ENCODE data around the gene NES. TPM values are rescaled to one million over a fixed set of nuclear protein-coding genes. Genes with fewer than 3 reads are reported as not detected.

NES gene
- total RNA-seq, 2 experiments from 2014 or later, result not detected

DNA sequence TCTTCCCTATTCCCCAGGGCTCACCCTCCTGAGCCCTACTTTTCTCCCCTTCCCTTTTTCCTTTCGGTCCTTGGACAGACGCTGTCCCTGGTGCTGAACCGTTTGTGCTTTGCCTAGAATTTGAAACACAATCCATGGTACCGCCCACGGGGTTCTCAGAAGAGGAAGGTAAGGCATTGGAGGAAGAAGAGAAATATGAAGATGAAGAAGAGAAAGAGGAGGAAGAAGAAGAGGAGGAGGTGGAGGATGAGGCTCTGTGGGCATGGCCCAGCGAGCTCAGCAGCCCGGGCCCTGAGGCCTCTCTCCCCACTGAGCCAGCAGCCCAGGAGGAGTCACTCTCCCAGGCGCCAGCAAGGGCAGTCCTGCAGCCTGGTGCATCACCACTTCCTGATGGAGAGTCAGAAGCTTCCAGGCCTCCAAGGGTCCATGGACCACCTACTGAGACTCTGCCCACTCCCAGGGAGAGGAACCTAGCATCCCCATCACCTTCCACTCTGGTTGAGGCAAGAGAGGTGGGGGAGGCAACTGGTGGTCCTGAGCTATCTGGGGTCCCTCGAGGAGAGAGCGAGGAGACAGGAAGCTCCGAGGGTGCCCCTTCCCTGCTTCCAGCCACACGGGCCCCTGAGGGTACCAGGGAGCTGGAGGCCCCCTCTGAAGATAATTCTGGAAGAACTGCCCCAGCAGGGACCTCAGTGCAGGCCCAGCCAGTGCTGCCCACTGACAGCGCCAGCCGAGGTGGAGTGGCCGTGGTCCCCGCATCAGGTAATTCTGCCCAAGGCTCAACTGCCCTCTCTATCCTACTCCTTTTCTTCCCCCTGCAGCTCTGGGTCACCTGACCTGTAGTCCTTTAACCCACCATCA is 24.8 kb downstream of the NES start:
- no peak overlapping the region for H3K27ac Mint-ChIP-seq
- ChIA-PET POLR2A (interaction anchor here (1.2 to 2.1 kb wide), 2 partner anchors 9 to 10 kb away, joined by 3 to 9 read pairs; no protein-coding TSS in a partner anchor), CTCF (interaction anchor here (0.9 to 2.4 kb wide), 6 partner anchors 10 to 36 kb away, joined by 4 to 11 read pairs (median 5); partner anchors contain the start of genes BCAN and HAPLN2)
- peaks cover 9% of the 10 kb centered on the region for H3K4me1 Mint-ChIP-seq (ENCODE audit: low read depth)
- no peaks in the 10 kb centered on the region for H3K9me3 Mint-ChIP-seq
- DNase-seq (peak; percentile 35), ATAC-seq (no peak)
- no peaks in the 10 kb centered on the region for H3K36me3 Mint-ChIP-seq (ENCODE audit: low read depth)
- peaks cover 74% of the 10 kb centered on the region for H3K27me3 Mint-ChIP-seq
- intact Hi-C loops (cut with micrococcal nuclease), result no loop called here
- H3K4me3 Mint-ChIP-seq, result no peak overlapping the region
- TF ChIP-seq, protein P1, sequence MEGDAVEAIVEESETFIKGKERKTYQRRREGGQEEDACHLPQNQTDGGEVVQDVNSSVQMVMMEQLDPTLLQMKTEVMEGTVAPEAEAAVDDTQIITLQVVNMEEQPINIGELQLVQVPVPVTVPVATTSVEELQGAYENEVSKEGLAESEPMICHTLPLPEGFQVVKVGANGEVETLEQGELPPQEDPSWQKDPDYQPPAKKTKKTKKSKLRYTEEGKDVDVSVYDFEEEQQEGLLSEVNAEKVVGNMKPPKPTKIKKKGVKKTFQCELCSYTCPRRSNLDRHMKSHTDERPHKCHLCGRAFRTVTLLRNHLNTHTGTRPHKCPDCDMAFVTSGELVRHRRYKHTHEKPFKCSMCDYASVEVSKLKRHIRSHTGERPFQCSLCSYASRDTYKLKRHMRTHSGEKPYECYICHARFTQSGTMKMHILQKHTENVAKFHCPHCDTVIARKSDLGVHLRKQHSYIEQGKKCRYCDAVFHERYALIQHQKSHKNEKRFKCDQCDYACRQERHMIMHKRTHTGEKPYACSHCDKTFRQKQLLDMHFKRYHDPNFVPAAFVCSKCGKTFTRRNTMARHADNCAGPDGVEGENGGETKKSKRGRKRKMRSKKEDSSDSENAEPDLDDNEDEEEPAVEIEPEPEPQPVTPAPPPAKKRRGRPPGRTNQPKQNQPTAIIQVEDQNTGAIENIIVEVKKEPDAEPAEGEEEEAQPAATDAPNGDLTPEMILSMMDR (IDR thresholded peaks at IDR 0.05), result no peak

DNA sequence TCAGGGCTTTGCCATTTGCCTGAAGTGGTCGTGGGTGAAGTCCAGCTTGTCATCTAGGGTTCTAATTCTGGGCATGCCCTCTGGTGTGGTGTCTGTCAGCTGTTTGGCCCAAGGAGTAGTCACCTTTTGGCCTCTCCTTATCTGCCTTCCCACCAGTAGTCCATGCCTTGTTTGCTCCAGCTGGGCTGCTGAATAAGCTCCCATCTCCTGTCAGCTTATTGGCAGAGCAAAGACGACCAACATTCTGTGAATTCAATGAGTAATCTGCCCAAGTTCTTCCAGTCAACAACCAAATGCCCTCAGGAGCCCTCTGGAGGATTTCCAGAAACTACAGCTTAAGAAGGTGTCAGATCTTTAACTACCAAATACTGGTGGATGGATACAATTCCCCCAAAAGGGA is 28.3 kb downstream of the NES start:
- Mint-ChIP-seq H3K36me3 (ENCODE audit: low read depth) (no peaks in the 10 kb centered on the region), H3K4me3 (no peak overlapping the region), H3K9me3 (no peaks in the 10 kb centered on the region), H3K27ac (no peak overlapping the region), H3K4me1 (ENCODE audit: low read depth) (peaks cover 1% of the 10 kb centered on the region), H3K27me3 (peaks cover 66% of the 10 kb centered on the region)
- no peak for ATAC-seq
- TF ChIP-seq, protein P1 (IDR thresholded peaks at IDR 0.05), result no peak
- ChIA-PET CTCF (interaction anchor here (0.7 to 12.8 kb wide), 11 partner anchors 10 to 263 kb away, joined by 3 to 146 read pairs (median 3); partner anchors contain the start of gene CRABP2), POLR2A (interaction anchor here (1.1 to 1.6 kb wide), 2 partner anchors 9 kb away, joined by 3 read pairs; no protein-coding TSS in a partner anchor)
- no peak for DNase-seq
- intact Hi-C loops (cut with micrococcal nuclease), result no loop called here

DNA sequence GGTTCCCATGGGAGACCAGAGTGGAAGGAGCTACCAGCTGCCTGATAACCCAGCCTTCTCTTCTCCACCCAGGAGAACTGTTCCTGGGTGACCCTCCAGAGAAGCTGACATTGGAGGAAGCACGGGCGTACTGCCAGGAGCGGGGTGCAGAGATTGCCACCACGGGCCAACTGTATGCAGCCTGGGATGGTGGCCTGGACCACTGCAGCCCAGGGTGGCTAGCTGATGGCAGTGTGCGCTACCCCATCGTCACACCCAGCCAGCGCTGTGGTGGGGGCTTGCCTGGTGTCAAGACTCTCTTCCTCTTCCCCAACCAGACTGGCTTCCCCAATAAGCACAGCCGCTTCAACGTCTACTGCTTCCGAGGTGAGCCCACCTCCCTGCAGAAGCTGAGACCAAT is 28.7 kb downstream of the NES start:
- intact Hi-C loops (cut with micrococcal nuclease), result no loop called here
- ChIA-PET POLR2A (interaction anchor here (1.1 to 1.6 kb wide), 2 partner anchors 9 kb away, joined by 3 read pairs; no protein-coding TSS in a partner anchor), CTCF (interaction anchor here (0.7 to 12.8 kb wide), 11 partner anchors 10 to 263 kb away, joined by 3 to 146 read pairs (median 3); partner anchors contain the start of gene CRABP2)
- ATAC-seq, result no peak
- TF ChIP-seq, protein P1 (IDR thresholded peaks at IDR 0.05), result no peak
- peaks cover 65% of the 10 kb centered on the region for H3K27me3 Mint-ChIP-seq
- no peaks in the 10 kb centered on the region for H3K36me3 Mint-ChIP-seq (ENCODE audit: low read depth)
- no peak for DNase-seq
- H3K27ac Mint-ChIP-seq, result no peak overlapping the region
- H3K9me3 Mint-ChIP-seq, result no peaks in the 10 kb centered on the region
- H3K4me1 Mint-ChIP-seq (ENCODE audit: low read depth), result peaks cover 6% of the 10 kb centered on the region
- H3K4me3 Mint-ChIP-seq, result no peak overlapping the region

DNA sequence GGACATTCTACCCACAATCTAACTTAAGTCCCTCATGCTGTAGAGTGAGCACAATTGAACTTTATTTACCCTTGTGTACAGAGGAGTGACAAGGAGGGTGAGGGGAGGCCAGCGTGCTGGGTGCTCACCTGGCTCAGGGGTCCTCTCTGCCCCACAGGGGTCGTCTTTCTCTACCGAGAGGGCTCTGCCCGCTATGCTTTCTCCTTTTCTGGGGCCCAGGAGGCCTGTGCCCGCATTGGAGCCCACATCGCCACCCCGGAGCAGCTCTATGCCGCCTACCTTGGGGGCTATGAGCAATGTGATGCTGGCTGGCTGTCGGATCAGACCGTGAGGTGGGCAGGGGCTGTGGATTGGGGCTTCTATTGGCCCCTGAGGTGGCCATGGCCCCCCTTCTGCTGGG is 29.9 kb downstream of the NES start:
- no peak for DNase-seq
- Mint-ChIP-seq H3K27ac (no peak overlapping the region), H3K4me3 (no peak overlapping the region), H3K9me3 (no peaks in the 10 kb centered on the region), H3K36me3 (ENCODE audit: low read depth) (no peaks in the 10 kb centered on the region), H3K4me1 (ENCODE audit: low read depth) (peaks cover 12% of the 10 kb centered on the region), H3K27me3 (peaks cover 66% of the 10 kb centered on the region)
- intact Hi-C loops (cut with micrococcal nuclease), result no loop called here
- ChIA-PET CTCF (interaction anchor here (12.8 kb wide), 1 partner anchor 21 kb away, joined by 146 read pairs; no protein-coding TSS in a partner anchor), POLR2A (no interaction called here)
- TF ChIP-seq, protein P1 (IDR thresholded peaks at IDR 0.05), result no peak
- no peak for ATAC-seq

DNA sequence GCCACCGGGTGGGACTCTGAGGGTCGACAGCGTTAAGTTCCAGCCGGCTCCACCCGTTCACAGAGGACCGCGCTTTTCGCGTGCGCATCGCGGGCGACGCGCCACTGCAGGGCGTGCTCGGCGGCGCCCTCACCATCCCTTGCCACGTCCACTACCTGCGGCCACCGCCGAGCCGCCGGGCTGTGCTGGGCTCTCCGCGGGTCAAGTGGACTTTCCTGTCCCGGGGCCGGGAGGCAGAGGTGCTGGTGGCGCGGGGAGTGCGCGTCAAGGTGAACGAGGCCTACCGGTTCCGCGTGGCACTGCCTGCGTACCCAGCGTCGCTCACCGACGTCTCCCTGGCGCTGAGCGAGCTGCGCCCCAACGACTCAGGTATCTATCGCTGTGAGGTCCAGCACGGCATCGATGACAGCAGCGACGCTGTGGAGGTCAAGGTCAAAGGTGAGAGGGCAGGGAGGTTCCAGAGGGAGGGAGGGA is 30.4 kb downstream of the NES start:
- Mint-ChIP-seq H3K4me1 (ENCODE audit: low read depth) (peaks cover 13% of the 10 kb centered on the region), H3K4me3 (no peak overlapping the region), H3K36me3 (ENCODE audit: low read depth) (no peaks in the 10 kb centered on the region), H3K9me3 (no peaks in the 10 kb centered on the region), H3K27me3 (peaks cover 64% of the 10 kb centered on the region), H3K27ac (no peak overlapping the region)
- ChIA-PET CTCF (interaction anchor here (12.8 kb wide), 1 partner anchor 21 kb away, joined by 146 read pairs; no protein-coding TSS in a partner anchor), POLR2A (no interaction called here)
- TF ChIP-seq, protein P1 (IDR thresholded peaks at IDR 0.05), result no peak
- no peak for DNase-seq
- intact Hi-C loops (cut with micrococcal nuclease), result no loop called here
- no peak for ATAC-seq
